ENCODE data around the gene FAM181B. TPM values are rescaled to one million over a fixed set of nuclear protein-coding genes. Genes with fewer than 3 reads are reported as not detected.
A peak's percentile ranks its signal among the peaks of the same experiment; 100 is the strongest.

Gene FAM181B
- total RNA-seq, 3 donors from 2014 or later = 0.16 to 0.33 (median 0.29) TPM

GRCh38 chr11:82730754-82731153 is 2.9 kb downstream of the FAM181B start:
- H3K4me3 ChIP-seq = no peak overlapping the region
- intact Hi-C loops (cut with DNase I; ENCODE audit: low total_unique reads) = no loop called here
- peaks cover 0 to 10% of the 10 kb centered on the region in 2 donors for H3K27me3 ChIP-seq
- H3K9me3 ChIP-seq = no peaks in the 10 kb centered on the region
- no peaks in the 10 kb centered on the region for H3K36me3 ChIP-seq
- TF ChIP-seq, protein P1, sequence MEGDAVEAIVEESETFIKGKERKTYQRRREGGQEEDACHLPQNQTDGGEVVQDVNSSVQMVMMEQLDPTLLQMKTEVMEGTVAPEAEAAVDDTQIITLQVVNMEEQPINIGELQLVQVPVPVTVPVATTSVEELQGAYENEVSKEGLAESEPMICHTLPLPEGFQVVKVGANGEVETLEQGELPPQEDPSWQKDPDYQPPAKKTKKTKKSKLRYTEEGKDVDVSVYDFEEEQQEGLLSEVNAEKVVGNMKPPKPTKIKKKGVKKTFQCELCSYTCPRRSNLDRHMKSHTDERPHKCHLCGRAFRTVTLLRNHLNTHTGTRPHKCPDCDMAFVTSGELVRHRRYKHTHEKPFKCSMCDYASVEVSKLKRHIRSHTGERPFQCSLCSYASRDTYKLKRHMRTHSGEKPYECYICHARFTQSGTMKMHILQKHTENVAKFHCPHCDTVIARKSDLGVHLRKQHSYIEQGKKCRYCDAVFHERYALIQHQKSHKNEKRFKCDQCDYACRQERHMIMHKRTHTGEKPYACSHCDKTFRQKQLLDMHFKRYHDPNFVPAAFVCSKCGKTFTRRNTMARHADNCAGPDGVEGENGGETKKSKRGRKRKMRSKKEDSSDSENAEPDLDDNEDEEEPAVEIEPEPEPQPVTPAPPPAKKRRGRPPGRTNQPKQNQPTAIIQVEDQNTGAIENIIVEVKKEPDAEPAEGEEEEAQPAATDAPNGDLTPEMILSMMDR (IDR thresholded peaks at IDR 0.05) = no peak
- no peak for TF ChIP-seq POLR2A (IDR thresholded peaks at IDR 0.05)
- no peak for TF ChIP-seq POLR2AphosphoS5 (IDR thresholded peaks at IDR 0.05)
- no peak overlapping the region for H3K27ac ChIP-seq
- no peak for DNase-seq (ENCODE audit: low spot score in 2 of 2)
- no peaks in the 10 kb centered on the region for H3K4me1 ChIP-seq

- intact Hi-C loops (cut with DNase I; ENCODE audit: low total_unique reads) = no loop called here
- peaks cover 0 to 10% of the 10 kb centered on the region in 2 donors for H3K27me3 ChIP-seq
- TF ChIP-seq POLR2AphosphoS5 (IDR thresholded peaks at IDR 0.05) (no peak), POLR2A (IDR thresholded peaks at IDR 0.05) (no peak)
- TF ChIP-seq, protein P1 (IDR thresholded peaks at IDR 0.05) = no peak
- H3K4me3 ChIP-seq = no peak overlapping the region
- no peaks in the 10 kb centered on the region for H3K4me1 ChIP-seq
- no peak overlapping the region for H3K27ac ChIP-seq
- H3K9me3 ChIP-seq = no peaks in the 10 kb centered on the region
- no peaks in the 10 kb centered on the region for H3K36me3 ChIP-seq
- no peak for DNase-seq (ENCODE audit: low spot score in 2 of 2)
Observed at GRCh38 chr11:82730286-82730685, 3.4 kb downstream of the FAM181B start.

DNA sequence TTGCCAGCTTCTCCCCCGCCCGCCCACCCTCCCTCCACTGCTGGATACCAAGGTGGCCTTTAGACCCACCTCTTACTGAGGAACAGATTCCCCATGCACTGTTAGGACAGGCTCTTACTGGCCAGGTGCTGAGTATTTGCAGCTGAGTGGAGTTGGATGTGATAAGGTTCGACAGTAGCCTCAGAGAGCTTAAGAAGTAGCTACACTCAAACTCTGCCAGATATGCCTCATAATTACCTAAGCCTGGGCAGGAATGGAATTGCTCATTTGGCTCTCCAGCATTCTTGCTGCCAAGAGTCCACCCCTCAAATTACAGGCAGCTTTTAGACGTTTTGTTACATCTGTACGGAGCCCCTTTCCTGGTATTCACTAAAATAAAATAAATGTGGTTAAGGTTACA is 9.6 kb downstream of the FAM181B start:
- no peaks in the 10 kb centered on the region for H3K27me3 ChIP-seq
- H3K36me3 ChIP-seq = no peaks in the 10 kb centered on the region
- no peak for DNase-seq (ENCODE audit: low spot score in 2 of 2)
- H3K4me1 ChIP-seq = no peaks in the 10 kb centered on the region
- H3K9me3 ChIP-seq = no peaks in the 10 kb centered on the region
- H3K4me3 ChIP-seq = no peak overlapping the region
- TF ChIP-seq POLR2AphosphoS5 (IDR thresholded peaks at IDR 0.05) (no peak), POLR2A (IDR thresholded peaks at IDR 0.05) (no peak)
- TF ChIP-seq, protein P1 (IDR thresholded peaks at IDR 0.05) = no peak
- intact Hi-C loops (cut with DNase I; ENCODE audit: low total_unique reads) = no loop called here
- peak overlapping the region in 1 of 2 donors; percentile 38 for H3K27ac ChIP-seq

- H3K36me3 ChIP-seq = no peaks in the 10 kb centered on the region
- no peak overlapping the region for H3K4me3 ChIP-seq
- H3K27ac ChIP-seq = no peak overlapping the region
- no peaks in the 10 kb centered on the region for H3K9me3 ChIP-seq
- DNase-seq (ENCODE audit: low spot score in 2 of 2) = no peak
- intact Hi-C loops (cut with DNase I; ENCODE audit: low total_unique reads) = no loop called here
- no peaks in the 10 kb centered on the region for H3K27me3 ChIP-seq
- H3K4me1 ChIP-seq = no peaks in the 10 kb centered on the region
- TF ChIP-seq POLR2AphosphoS5 (IDR thresholded peaks at IDR 0.05) (no peak), POLR2A (IDR thresholded peaks at IDR 0.05) (no peak)
- TF ChIP-seq, protein P1 (IDR thresholded peaks at IDR 0.05) = no peak
Observed at GRCh38 chr11:82722231-82722630, 11.4 kb downstream of the FAM181B start.

- no peaks in the 10 kb centered on the region for H3K27me3 ChIP-seq
- peak overlapping the region in 1 of 2 donors; percentile 38 for H3K27ac ChIP-seq
- no peak for DNase-seq (ENCODE audit: low spot score in 2 of 2)
- intact Hi-C loops (cut with DNase I; ENCODE audit: low total_unique reads) = no loop called here
- H3K4me1 ChIP-seq = no peaks in the 10 kb centered on the region
- H3K4me3 ChIP-seq = no peak overlapping the region
- H3K36me3 ChIP-seq = no peaks in the 10 kb centered on the region
- no peak for TF ChIP-seq POLR2A (IDR thresholded peaks at IDR 0.05)
- TF ChIP-seq, protein P1 (IDR thresholded peaks at IDR 0.05) = no peak
- no peak for TF ChIP-seq POLR2AphosphoS5 (IDR thresholded peaks at IDR 0.05)
- no peaks in the 10 kb centered on the region for H3K9me3 ChIP-seq
Observed at GRCh38 chr11:82720267-82721065, 13.2 kb downstream of the FAM181B start.

Data from breast epithelium (tissue), 4 donors.